ENCODE measurements around the gene GATA2.

Gene GATA2

DNA sequence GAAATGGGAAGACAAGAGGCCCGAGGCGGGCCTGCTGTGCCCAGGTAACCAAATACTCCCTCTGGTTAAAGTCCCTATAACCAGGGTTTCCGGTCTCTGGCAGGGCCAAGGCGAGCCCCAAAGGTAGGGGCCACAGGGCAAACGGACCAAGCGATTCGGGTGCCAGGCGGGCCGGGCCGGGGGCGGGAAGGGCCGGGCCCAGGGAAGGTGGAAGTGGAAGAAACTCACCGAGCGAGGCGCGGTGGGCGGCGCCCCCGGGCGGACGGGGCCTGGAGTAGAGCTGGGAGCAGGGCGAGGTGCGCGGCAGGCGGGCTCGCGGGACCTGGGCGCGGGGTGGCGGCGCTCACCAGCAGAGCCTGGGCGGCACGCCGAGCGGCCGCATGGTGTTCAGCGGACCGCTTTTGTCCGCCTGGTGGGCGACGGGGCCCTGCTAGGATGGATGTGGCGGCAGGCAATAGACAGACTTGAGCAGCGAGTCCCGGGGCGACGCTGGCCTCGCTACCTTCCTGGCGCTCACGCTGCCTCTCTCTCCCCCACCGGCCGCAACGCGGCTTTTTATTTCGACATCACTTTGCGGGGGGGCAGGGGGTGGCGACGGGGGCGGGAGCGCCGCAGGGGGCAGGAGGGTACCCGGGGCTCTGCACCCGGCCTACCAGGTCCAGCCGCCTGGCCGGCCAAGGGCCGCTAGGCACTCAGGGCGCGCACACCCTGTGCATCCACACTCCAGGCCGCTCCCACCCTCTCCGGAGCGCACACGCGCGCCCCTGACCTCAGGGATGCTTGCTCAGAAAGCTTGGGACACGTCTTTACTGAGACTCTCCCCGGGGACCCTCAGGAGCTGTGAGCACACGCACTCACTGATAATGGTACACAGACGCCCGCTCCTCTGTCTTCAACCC is at the start of gene GATA2:
GATA2 (minus strand) TSS at position 531 of the 899 bp plus-strand sequence. CDS start 6,170 bp downstream, outside the sequence.
- H3K9me3 ChIP-seq (ENCODE audit: control insufficient read depth, low read depth, low read length) = no peaks in the 10 kb centered on the region
- peak within 1 kb of the TSS; percentile 30 for H3K4me3 ChIP-seq (ENCODE audit: low read length)
- peaks cover 100% of the 10 kb centered on the region for H3K27me3 ChIP-seq (ENCODE audit: control insufficient read depth, insufficient read depth, low read length)
- H3K9ac ChIP-seq (ENCODE audit: low read length) = no peak within 1 kb of the TSS
- H3K4me1 ChIP-seq (ENCODE audit: control insufficient read depth, low read depth, low read length) = peaks cover 16% of the 10 kb centered on the region
- H3K27ac ChIP-seq (ENCODE audit: low read length) = no peak within 1 kb of the TSS
- no peaks in the 10 kb centered on the region for H3K36me3 ChIP-seq (ENCODE audit: control insufficient read depth, low read depth, low read length)

DNA sequence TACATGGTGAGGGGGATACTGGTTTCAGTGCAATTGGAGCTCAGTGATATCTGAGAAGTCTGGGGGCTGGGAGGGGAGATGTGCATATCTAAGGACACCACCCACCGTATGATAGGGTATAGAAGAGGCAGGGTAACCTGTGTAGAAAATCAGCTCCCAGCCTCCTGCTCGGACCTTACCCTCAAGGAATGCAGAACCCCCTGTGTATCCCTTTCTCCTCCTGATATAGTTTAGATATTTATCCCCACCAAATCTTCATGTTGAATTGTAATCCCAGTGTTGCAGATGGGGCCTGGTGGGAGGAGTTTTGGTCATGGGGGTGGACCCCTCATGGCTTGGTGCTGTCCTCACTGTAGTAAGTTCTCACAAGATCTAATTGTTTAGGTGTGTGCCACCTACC is 48.2 kb upstream of the GATA2 start:
- H3K27ac ChIP-seq (ENCODE audit: low read length) = no peak overlapping the region
- no peaks in the 10 kb centered on the region for H3K36me3 ChIP-seq (ENCODE audit: control insufficient read depth, low read depth, low read length)
- no peaks in the 10 kb centered on the region for H3K27me3 ChIP-seq (ENCODE audit: control insufficient read depth, insufficient read depth, low read length)
- H3K4me3 ChIP-seq (ENCODE audit: low read length) = no peak overlapping the region
- H3K9ac ChIP-seq (ENCODE audit: low read length) = no peak overlapping the region
- no peaks in the 10 kb centered on the region for H3K4me1 ChIP-seq (ENCODE audit: control insufficient read depth, low read depth, low read length)
- peaks cover 9% of the 10 kb centered on the region for H3K9me3 ChIP-seq (ENCODE audit: control insufficient read depth, low read depth, low read length)

- H3K4me3 ChIP-seq (ENCODE audit: low read length) = no peak overlapping the region
- H3K9ac ChIP-seq (ENCODE audit: low read length) = no peak overlapping the region
- peaks cover 9% of the 10 kb centered on the region for H3K9me3 ChIP-seq (ENCODE audit: control insufficient read depth, low read depth, low read length)
- no peaks in the 10 kb centered on the region for H3K27me3 ChIP-seq (ENCODE audit: control insufficient read depth, insufficient read depth, low read length)
- no peak overlapping the region for H3K27ac ChIP-seq (ENCODE audit: low read length)
- H3K36me3 ChIP-seq (ENCODE audit: control insufficient read depth, low read depth, low read length) = no peaks in the 10 kb centered on the region
- H3K4me1 ChIP-seq (ENCODE audit: control insufficient read depth, low read depth, low read length) = no peaks in the 10 kb centered on the region
Observed at GRCh38 chr3:128539376-128539775, 46.4 kb upstream of the GATA2 start.

DNA sequence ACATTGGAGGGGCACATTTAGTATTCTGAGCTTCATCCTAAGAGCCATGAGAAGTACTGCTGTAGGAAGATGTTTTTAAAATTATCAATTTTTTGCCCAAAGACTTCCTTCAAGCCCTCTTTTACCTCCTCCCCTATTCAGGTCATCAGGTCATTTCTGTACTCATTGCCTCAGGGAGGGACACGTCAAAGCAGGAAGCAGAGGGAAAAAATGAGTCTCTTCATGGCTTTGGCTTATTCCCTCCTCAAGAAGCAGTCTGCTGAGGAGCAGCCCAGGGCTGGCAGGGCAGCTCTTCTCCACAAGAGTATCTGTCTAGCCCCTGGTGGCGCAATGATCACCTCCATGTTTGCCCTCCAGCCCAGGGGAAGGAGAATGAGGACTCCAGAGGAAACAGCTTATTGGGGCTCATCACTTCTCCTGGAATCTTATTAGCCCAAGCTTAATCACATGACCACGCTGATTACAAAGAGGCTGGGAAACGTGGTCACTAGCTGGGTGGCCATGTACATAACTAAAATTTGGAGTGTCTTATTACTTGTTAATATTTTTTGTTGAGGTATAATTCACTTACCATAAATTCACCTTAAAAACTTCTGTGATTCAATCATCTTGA is 44.2 kb upstream of the GATA2 start:
- H3K36me3 ChIP-seq (ENCODE audit: control insufficient read depth, low read depth, low read length) = no peaks in the 10 kb centered on the region
- H3K4me3 ChIP-seq (ENCODE audit: low read length) = no peak overlapping the region
- H3K9ac ChIP-seq (ENCODE audit: low read length) = no peak overlapping the region
- H3K27me3 ChIP-seq (ENCODE audit: control insufficient read depth, insufficient read depth, low read length) = no peaks in the 10 kb centered on the region
- H3K4me1 ChIP-seq (ENCODE audit: control insufficient read depth, low read depth, low read length) = no peaks in the 10 kb centered on the region
- H3K9me3 ChIP-seq (ENCODE audit: control insufficient read depth, low read depth, low read length) = no peaks in the 10 kb centered on the region
- H3K27ac ChIP-seq (ENCODE audit: low read length) = no peak overlapping the region

DNA sequence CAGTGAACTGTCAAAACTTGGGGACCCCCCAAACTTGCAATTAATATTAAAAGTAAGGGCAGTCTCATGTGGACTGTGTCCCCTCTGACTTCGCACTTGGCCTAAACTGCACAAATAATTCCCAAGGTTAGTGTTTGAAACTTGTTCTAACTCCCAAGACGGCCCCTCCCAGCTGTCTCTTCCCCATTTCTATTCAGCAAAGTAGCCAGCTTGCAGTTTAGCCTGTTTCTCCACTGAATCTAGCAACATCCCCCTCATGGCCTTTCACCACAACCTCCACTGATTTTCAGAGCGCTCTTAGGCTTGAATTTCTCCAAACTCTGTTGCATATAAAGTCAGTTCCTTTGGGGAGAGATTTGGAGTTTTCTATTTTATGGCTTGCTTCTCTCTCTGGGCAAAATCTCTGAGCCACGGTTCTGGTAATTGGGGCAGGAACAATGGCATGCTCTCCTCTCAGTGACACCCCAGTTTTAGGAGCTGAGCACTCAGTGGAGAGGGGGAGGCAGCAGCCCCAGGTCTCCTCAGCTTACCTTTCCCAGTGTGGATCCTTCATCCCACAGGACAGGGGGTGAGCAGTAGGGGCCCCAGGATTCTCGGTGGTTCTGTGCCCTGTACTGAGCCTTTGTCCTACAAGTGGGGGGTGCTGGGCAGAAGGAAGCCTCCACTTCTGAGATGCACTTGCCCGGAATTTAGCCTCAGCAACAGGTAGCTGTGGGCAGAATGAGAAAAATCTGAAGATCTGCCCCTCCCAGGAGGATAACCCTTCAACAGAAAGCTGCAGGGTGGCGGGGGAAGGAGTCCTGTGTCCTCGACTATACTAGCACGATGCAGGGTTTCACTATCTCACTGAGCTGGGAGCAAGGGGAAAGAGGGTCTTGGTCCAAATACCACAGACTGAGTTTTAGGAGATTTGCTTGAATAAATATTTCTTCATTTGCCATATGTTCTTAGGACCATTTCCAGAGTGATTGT is 39.3 kb upstream of the GATA2 start:
- Histone ChIP-seq H3K27me3 (ENCODE audit: control insufficient read depth, insufficient read depth, low read length) (no peaks in the 10 kb centered on the region), H3K9ac (ENCODE audit: low read length) (no peak overlapping the region), H3K4me3 (ENCODE audit: low read length) (no peak overlapping the region), H3K27ac (ENCODE audit: low read length) (no peak overlapping the region), H3K9me3 (ENCODE audit: control insufficient read depth, low read depth, low read length) (no peaks in the 10 kb centered on the region), H3K36me3 (ENCODE audit: control insufficient read depth, low read depth, low read length) (no peaks in the 10 kb centered on the region), H3K4me1 (ENCODE audit: control insufficient read depth, low read depth, low read length) (no peaks in the 10 kb centered on the region)

DNA sequence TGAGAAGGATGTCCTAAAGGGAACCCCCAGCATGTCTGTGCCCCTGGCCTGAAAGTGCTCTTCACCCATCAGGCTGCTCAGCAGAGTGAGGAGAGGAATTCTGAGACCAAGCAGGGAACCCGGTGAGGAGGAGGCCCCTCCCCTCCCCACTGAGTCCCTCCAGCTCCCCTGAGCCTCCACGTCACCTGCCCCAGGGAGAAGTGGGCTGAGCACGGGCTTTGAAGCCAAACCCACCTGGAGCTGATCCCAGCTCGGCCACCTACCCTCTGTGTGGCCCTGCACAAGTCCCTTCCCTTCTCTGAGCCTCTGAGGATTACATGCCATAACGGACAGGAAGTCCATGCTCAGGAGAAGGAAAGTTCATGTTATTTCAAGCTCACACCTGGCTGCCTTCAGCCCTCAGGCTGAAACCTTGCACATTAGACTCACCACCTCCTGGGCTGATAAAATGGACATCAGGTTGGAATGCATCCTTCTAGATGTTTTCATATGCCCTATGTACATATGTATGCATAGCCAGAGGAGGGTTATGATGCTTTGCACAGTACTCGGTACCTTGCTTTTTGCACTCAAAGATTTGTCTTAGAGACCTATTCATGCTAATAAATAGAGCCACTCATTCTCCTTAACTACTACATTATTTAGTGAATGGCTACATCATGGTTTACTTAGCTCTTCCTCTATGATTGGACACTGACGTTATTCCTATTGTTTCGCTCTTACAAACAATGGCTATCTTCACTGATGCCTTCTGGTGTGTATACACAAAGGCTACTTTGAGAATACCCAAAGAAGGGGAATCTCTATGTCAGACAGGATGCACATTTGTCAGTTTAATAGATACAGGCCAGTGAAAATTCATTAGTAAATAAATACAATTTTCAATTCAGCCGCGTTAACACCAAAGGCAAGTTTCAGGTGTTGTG is 31.6 kb upstream of the GATA2 start:
- H3K4me1 ChIP-seq (ENCODE audit: control insufficient read depth, low read depth, low read length) = no peaks in the 10 kb centered on the region
- H3K4me3 ChIP-seq (ENCODE audit: low read length) = no peak overlapping the region
- peaks cover 6% of the 10 kb centered on the region for H3K27me3 ChIP-seq (ENCODE audit: control insufficient read depth, insufficient read depth, low read length)
- H3K9ac ChIP-seq (ENCODE audit: low read length) = no peak overlapping the region
- no peak overlapping the region for H3K27ac ChIP-seq (ENCODE audit: low read length)
- no peaks in the 10 kb centered on the region for H3K9me3 ChIP-seq (ENCODE audit: control insufficient read depth, low read depth, low read length)
- H3K36me3 ChIP-seq (ENCODE audit: control insufficient read depth, low read depth, low read length) = no peaks in the 10 kb centered on the region

DNA sequence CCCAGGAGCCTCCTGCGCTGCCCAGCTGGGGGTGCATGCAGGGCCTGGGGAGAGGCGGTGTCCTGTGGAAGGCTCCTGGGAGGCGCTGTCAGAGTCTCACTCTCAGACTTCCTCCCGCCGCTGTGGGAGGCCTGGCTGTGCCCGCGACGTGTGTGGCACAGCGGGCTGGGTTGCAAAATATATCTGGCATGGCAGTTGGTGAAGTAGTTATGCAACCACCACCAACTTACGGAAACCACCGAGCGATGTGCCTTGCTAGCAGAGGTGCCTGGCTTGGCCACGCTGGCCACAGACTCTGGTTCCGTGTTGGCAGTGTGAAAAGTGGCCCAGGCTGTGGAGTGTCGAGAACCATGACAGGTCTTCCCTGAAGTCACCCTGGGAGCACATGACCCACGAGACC is 30.6 kb upstream of the GATA2 start:
- Histone ChIP-seq H3K27me3 (ENCODE audit: control insufficient read depth, insufficient read depth, low read length) (peaks cover 6% of the 10 kb centered on the region), H3K27ac (ENCODE audit: low read length) (no peak overlapping the region), H3K36me3 (ENCODE audit: control insufficient read depth, low read depth, low read length) (no peaks in the 10 kb centered on the region), H3K9ac (ENCODE audit: low read length) (no peak overlapping the region), H3K9me3 (ENCODE audit: control insufficient read depth, low read depth, low read length) (no peaks in the 10 kb centered on the region), H3K4me3 (ENCODE audit: low read length) (no peak overlapping the region), H3K4me1 (ENCODE audit: control insufficient read depth, low read depth, low read length) (no peaks in the 10 kb centered on the region)

DNA sequence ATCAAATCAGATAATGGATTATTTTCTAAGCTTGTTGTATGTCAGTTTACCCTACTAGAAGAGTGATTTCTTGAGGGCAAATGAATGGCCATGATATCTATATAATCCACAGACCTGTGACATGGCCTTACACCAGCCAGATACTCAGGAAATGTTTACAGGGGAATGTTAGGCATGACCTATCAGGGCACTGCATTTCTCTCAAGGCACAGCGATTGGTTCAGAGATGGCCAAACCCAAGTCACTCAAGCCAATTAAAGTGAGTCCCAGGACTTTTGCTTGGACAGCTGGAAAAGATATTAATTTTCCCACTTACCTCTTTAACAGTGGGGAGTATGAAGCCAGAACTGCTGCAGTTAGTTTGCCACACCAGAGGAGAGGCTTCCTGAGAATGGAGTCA is 28.7 kb upstream of the GATA2 start:
- Histone ChIP-seq H3K36me3 (ENCODE audit: control insufficient read depth, low read depth, low read length) (no peaks in the 10 kb centered on the region), H3K9ac (ENCODE audit: low read length) (no peak overlapping the region), H3K9me3 (ENCODE audit: control insufficient read depth, low read depth, low read length) (no peaks in the 10 kb centered on the region), H3K4me1 (ENCODE audit: control insufficient read depth, low read depth, low read length) (no peaks in the 10 kb centered on the region), H3K27me3 (ENCODE audit: control insufficient read depth, insufficient read depth, low read length) (peaks cover 6% of the 10 kb centered on the region), H3K4me3 (ENCODE audit: low read length) (no peak overlapping the region), H3K27ac (ENCODE audit: low read length) (no peak overlapping the region)

- no peaks in the 10 kb centered on the region for H3K36me3 ChIP-seq (ENCODE audit: control insufficient read depth, low read depth, low read length)
- H3K27ac ChIP-seq (ENCODE audit: low read length) = no peak overlapping the region
- no peaks in the 10 kb centered on the region for H3K9me3 ChIP-seq (ENCODE audit: control insufficient read depth, low read depth, low read length)
- no peak overlapping the region for H3K9ac ChIP-seq (ENCODE audit: low read length)
- H3K27me3 ChIP-seq (ENCODE audit: control insufficient read depth, insufficient read depth, low read length) = peaks cover 6% of the 10 kb centered on the region
- no peak overlapping the region for H3K4me3 ChIP-seq (ENCODE audit: low read length)
- H3K4me1 ChIP-seq (ENCODE audit: control insufficient read depth, low read depth, low read length) = no peaks in the 10 kb centered on the region
Observed at GRCh38 chr3:128518587-128519490, 25.8 kb upstream of the GATA2 start.

- Histone ChIP-seq H3K9ac (ENCODE audit: low read length) (no peak overlapping the region), H3K27me3 (ENCODE audit: control insufficient read depth, insufficient read depth, low read length) (peaks cover 6% of the 10 kb centered on the region), H3K9me3 (ENCODE audit: control insufficient read depth, low read depth, low read length) (no peaks in the 10 kb centered on the region), H3K4me1 (ENCODE audit: control insufficient read depth, low read depth, low read length) (no peaks in the 10 kb centered on the region), H3K4me3 (ENCODE audit: low read length) (no peak overlapping the region), H3K36me3 (ENCODE audit: control insufficient read depth, low read depth, low read length) (no peaks in the 10 kb centered on the region), H3K27ac (ENCODE audit: low read length) (no peak overlapping the region)
Observed at GRCh38 chr3:128517648-128518047, 24.6 kb upstream of the GATA2 start.
